Measurements from ENCODE around the gene PEX14.
A peak's percentile ranks its signal among the peaks of the same experiment; 100 is the strongest.

DNA sequence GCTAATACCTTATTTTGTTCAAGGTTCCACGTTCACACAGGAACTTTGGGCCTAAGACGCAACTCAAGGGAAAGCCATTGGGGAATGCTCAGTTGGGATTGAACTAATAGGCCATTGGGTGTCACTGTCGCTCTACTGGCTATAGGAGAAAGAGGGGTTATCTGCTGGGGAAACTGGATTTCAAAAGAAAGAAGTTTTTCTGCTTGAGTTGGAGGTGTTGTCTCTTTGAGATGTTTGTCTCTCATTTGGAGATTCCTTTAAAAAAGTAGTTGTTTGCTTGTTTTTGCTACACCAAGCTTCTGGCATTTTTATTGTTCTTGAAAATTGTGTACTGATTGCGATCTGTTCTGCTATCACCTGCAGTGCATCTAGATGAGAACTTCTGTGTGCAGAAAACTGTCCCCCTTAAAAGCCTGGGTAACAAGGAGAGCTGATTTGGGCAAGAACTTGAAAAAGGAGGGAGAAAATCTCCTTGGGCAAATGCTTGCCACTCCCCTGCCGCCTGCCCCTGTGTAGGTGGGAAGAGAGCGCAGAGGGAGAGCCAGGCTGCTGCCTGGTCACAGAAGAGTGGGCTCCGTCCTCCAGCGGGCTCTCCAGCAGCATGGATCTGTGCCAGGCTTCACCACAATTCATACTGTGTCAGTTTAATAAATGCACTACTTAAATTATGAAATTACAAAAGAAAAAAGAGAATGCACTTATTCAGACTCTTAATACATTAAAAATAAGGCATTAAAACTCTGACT lies 39.9 kb downstream of the PEX14 start:
- no peak for TF ChIP-seq POLR2AphosphoS5 (IDR thresholded peaks at IDR 0.05; ENCODE audit: low read depth)
- TF ChIP-seq, protein P1, sequence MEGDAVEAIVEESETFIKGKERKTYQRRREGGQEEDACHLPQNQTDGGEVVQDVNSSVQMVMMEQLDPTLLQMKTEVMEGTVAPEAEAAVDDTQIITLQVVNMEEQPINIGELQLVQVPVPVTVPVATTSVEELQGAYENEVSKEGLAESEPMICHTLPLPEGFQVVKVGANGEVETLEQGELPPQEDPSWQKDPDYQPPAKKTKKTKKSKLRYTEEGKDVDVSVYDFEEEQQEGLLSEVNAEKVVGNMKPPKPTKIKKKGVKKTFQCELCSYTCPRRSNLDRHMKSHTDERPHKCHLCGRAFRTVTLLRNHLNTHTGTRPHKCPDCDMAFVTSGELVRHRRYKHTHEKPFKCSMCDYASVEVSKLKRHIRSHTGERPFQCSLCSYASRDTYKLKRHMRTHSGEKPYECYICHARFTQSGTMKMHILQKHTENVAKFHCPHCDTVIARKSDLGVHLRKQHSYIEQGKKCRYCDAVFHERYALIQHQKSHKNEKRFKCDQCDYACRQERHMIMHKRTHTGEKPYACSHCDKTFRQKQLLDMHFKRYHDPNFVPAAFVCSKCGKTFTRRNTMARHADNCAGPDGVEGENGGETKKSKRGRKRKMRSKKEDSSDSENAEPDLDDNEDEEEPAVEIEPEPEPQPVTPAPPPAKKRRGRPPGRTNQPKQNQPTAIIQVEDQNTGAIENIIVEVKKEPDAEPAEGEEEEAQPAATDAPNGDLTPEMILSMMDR (conservative IDR thresholded peaks at IDR 0.05; ENCODE audit: low read depth in 2 of 2), result peak; percentile 71 to 89
- no peak for TF ChIP-seq EZH2 (IDR thresholded peaks at IDR 0.05; ENCODE audit: low read depth, unreplicated experiment)
- TF ChIP-seq JUNB (IDR thresholded peaks at IDR 0.05; ENCODE audit: unreplicated experiment), result no peak
- no peak for TF ChIP-seq EZH2phosphoT487 (IDR thresholded peaks at IDR 0.05; ENCODE audit: unreplicated experiment)
- TF ChIP-seq ZNF331 (CRISPR knock-in tag; IDR thresholded peaks at IDR 0.05; ENCODE audit: low read depth), result no peak
- no peak for TF ChIP-seq CREB1 (CRISPR knock-in tag; IDR thresholded peaks at IDR 0.05; ENCODE audit: low read depth)
- TF ChIP-seq, protein P2, sequence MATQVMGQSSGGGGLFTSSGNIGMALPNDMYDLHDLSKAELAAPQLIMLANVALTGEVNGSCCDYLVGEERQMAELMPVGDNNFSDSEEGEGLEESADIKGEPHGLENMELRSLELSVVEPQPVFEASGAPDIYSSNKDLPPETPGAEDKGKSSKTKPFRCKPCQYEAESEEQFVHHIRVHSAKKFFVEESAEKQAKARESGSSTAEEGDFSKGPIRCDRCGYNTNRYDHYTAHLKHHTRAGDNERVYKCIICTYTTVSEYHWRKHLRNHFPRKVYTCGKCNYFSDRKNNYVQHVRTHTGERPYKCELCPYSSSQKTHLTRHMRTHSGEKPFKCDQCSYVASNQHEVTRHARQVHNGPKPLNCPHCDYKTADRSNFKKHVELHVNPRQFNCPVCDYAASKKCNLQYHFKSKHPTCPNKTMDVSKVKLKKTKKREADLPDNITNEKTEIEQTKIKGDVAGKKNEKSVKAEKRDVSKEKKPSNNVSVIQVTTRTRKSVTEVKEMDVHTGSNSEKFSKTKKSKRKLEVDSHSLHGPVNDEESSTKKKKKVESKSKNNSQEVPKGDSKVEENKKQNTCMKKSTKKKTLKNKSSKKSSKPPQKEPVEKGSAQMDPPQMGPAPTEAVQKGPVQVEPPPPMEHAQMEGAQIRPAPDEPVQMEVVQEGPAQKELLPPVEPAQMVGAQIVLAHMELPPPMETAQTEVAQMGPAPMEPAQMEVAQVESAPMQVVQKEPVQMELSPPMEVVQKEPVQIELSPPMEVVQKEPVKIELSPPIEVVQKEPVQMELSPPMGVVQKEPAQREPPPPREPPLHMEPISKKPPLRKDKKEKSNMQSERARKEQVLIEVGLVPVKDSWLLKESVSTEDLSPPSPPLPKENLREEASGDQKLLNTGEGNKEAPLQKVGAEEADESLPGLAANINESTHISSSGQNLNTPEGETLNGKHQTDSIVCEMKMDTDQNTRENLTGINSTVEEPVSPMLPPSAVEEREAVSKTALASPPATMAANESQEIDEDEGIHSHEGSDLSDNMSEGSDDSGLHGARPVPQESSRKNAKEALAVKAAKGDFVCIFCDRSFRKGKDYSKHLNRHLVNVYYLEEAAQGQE (IDR thresholded peaks at IDR 0.05; ENCODE audit: unreplicated experiment), result no peak
- TF ChIP-seq, protein P3, sequence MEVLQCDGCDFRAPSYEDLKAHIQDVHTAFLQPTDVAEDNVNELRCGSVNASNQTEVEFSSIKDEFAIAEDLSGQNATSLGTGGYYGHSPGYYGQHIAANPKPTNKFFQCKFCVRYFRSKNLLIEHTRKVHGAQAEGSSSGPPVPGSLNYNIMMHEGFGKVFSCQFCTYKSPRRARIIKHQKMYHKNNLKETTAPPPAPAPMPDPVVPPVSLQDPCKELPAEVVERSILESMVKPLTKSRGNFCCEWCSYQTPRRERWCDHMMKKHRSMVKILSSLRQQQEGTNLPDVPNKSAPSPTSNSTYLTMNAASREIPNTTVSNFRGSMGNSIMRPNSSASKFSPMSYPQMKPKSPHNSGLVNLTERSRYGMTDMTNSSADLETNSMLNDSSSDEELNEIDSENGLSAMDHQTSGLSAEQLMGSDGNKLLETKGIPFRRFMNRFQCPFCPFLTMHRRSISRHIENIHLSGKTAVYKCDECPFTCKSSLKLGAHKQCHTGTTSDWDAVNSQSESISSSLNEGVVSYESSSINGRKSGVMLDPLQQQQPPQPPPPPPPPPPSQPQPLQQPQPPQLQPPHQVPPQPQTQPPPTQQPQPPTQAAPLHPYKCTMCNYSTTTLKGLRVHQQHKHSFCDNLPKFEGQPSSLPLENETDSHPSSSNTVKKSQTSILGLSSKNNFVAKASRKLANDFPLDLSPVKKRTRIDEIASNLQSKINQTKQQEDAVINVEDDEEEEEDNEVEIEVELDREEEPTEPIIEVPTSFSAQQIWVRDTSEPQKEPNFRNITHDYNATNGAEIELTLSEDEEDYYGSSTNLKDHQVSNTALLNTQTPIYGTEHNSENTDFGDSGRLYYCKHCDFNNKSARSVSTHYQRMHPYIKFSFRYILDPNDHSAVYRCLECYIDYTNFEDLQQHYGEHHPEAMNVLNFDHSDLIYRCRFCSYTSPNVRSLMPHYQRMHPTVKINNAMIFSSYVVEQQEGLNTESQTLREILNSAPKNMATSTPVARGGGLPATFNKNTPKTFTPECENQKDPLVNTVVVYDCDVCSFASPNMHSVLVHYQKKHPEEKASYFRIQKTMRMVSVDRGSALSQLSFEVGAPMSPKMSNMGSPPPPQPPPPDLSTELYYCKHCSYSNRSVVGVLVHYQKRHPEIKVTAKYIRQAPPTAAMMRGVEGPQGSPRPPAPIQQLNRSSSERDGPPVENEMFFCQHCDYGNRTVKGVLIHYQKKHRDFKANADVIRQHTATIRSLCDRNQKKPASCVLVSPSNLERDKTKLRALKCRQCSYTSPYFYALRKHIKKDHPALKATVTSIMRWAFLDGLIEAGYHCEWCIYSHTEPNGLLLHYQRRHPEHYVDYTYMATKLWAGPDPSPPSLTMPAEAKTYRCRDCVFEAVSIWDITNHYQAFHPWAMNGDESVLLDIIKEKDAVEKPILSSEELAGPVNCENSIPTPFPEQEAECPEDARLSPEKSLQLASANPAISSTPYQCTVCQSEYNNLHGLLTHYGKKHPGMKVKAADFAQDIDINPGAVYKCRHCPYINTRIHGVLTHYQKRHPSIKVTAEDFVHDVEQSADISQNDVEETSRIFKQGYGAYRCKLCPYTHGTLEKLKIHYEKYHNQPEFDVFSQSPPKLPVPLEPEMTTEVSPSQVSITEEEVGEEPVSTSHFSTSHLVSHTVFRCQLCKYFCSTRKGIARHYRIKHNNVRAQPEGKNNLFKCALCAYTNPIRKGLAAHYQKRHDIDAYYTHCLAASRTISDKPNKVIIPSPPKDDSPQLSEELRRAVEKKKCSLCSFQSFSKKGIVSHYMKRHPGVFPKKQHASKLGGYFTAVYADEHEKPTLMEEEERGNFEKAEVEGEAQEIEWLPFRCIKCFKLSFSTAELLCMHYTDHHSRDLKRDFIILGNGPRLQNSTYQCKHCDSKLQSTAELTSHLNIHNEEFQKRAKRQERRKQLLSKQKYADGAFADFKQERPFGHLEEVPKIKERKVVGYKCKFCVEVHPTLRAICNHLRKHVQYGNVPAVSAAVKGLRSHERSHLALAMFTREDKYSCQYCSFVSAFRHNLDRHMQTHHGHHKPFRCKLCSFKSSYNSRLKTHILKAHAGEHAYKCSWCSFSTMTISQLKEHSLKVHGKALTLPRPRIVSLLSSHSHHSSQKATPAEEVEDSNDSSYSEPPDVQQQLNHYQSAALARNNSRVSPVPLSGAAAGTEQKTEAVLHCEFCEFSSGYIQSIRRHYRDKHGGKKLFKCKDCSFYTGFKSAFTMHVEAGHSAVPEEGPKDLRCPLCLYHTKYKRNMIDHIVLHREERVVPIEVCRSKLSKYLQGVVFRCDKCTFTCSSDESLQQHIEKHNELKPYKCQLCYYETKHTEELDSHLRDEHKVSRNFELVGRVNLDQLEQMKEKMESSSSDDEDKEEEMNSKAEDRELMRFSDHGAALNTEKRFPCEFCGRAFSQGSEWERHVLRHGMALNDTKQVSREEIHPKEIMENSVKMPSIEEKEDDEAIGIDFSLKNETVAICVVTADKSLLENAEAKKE (CRISPR knock-in tag; IDR thresholded peaks at IDR 0.05), result no peak

All from GM23338 (cell line).